Left forelimb (tissue), 1 donor: ENCODE results near the gene CACNA1C.
"Not testable (repeated sequence)": the region's sequence is repeated elsewhere in the genome, so short reads cannot be mapped to it uniquely, and the experiment has no call there.

Experiments used
- DNase-seq: peaks from one replicate; pipeline ENCODE4 v3.0.0-alpha.2; 2018; ENCODE audit warnings: low spot score

Gene CACNA1C

GRCh38 chr12:2485681-2486080 lies 432.9 kb downstream of the CACNA1C start:
- no peak for DNase-seq

- DNase-seq, result peak; percentile 3
Observed at GRCh38 chr12:2486796-2487195, 434.0 kb downstream of the CACNA1C start.

GRCh38 chr12:2487278-2487677 lies 434.5 kb downstream of the CACNA1C start:
- DNase-seq, result peak; percentile 2

- DNase-seq, result peak; percentile 14
Observed at GRCh38 chr12:2488131-2488530, 435.3 kb downstream of the CACNA1C start.

GRCh38 chr12:2488596-2488995 lies 435.8 kb downstream of the CACNA1C start:
- DNase-seq, result no peak

- peak; percentile 2 for DNase-seq
Observed at GRCh38 chr12:2489275-2489674, 436.5 kb downstream of the CACNA1C start.

GRCh38 chr12:2490831-2491230 lies 438.0 kb downstream of the CACNA1C start:
- peak; percentile 11 for DNase-seq

GRCh38 chr12:2491349-2491748 lies 438.6 kb downstream of the CACNA1C start:
- DNase-seq, result not testable (repeated sequence)

- peak; percentile 6 for DNase-seq
Observed at GRCh38 chr12:2492236-2492635, 439.4 kb downstream of the CACNA1C start.

GRCh38 chr12:2493086-2493485 lies 440.3 kb downstream of the CACNA1C start:
- peak; percentile 20 for DNase-seq

GRCh38 chr12:2494486-2495192 lies 441.9 kb downstream of the CACNA1C start:
- DNase-seq, result peak; percentile 56

- peak; percentile 49 for DNase-seq
Observed at GRCh38 chr12:2495417-2496112, 442.8 kb downstream of the CACNA1C start.

- DNase-seq, result no peak
Observed at GRCh38 chr12:2498964-2499500, 446.2 kb downstream of the CACNA1C start.

GRCh38 chr12:2501464-2502191 lies 448.8 kb downstream of the CACNA1C start:
- DNase-seq, result no peak

- DNase-seq, result no peak
Observed at GRCh38 chr12:2503036-2503435, 450.2 kb downstream of the CACNA1C start.

GRCh38 chr12:2503762-2504161 lies 451.0 kb downstream of the CACNA1C start:
- no peak for DNase-seq

- DNase-seq, result no peak
Observed at GRCh38 chr12:2504577-2504976, 451.8 kb downstream of the CACNA1C start.

- DNase-seq, result no peak
Observed at GRCh38 chr12:2507814-2508213, 455.0 kb downstream of the CACNA1C start.

GRCh38 chr12:2509137-2509536 lies 456.4 kb downstream of the CACNA1C start:
- no peak for DNase-seq

GRCh38 chr12:2510045-2510444 lies 457.3 kb downstream of the CACNA1C start:
- no peak for DNase-seq

- no peak for DNase-seq
Observed at GRCh38 chr12:2513141-2514037, 460.6 kb downstream of the CACNA1C start.

- no peak for DNase-seq
Observed at GRCh38 chr12:2514038-2514340, 461.2 kb downstream of the CACNA1C start.
